ENCODE data around the gene WDR18. TPM values are rescaled to one million over a fixed set of nuclear protein-coding genes. Genes with fewer than 3 reads are reported as not detected.
A peak's percentile ranks its signal among the peaks of the same experiment; 100 is the strongest.

Gene WDR18
- total and polyA plus RNA-seq, 4 donors: 36.6 to 60.2 (median 45.7) TPM

DNA sequence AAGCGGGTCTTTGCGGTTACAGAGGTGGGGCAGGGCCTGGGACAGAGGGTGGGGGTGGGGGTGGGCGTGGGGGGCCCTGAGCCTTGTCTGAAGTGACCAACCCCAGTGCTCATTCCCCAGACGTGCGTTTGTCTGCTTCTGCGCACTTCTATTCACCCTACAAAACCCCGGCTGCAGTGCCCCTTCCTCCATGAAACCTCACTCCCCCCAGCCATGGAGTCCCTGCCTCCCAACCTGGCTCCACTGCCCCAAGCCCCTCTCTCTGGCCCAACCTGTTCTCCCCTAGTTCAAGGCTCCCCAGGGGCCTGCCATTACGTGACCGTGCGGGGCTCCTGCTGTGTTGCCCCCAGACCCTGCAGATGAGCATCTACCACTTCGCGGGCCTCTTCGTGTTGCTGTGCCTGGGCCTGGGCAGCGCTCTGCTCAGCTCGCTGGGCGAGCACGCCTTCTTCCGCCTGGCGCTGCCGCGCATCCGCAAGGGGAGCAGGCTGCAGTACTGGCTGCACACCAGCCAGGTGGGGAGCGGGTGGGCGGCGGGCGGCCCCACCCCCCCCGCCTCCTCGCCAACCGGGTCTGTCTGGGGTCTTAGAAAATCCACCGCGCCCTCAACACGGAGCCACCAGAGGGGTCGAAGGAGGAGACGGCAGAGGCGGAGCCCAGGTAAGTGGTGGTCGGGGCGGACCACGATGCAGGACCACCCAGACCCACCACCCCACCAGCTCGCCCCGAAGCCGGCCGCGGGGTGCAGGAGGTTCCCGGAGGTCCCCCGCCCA lies 24.3 kb downstream of the WDR18 start:
- ATAC-seq (ENCODE audit: insufficient read depth, low FRiP score): no peak
- WGBS, 2 donors: 93 to 95% methylated on average over 44 to 45 of the region's 45 CpGs
- no peak for TF ChIP-seq CTCF (IDR thresholded peaks at IDR 0.05; ENCODE audit: control extremely low read depth, extremely low read depth)
- H3K4me1 ChIP-seq (ENCODE audit: control insufficient read depth in 5 of 5, insufficient read depth in 5 of 5, low read length in 5 of 5): peaks cover 0 to 27% (median 0%) of the 10 kb centered on the region in 5 donors
- H3K27me3 ChIP-seq (ENCODE audit: control insufficient read depth in 3 of 3, insufficient read depth in 3 of 3, low read length in 2 of 3): no peaks in the 10 kb centered on the region
- peaks cover 3 to 52% (median 17%) of the 10 kb centered on the region in 4 donors for H3K36me3 ChIP-seq (ENCODE audit: control insufficient read depth in 4 of 4, insufficient read depth in 4 of 4, low read length in 4 of 4)
- no peak overlapping the region for H3K9ac ChIP-seq (ENCODE audit: insufficient read depth in 1 of 2, low read length in 2 of 2)
- H3K4me3 ChIP-seq: no peak overlapping the region
- no peak for DNase-seq
- no peak overlapping the region for H3K27ac ChIP-seq (ENCODE audit: low read depth in 1 of 2, low read length in 1 of 2)
- H3K9me3 ChIP-seq (ENCODE audit: control insufficient read depth in 4 of 4, insufficient read depth in 3 of 4, low read length in 3 of 4): peaks cover 0 to 2% (median 0%) of the 10 kb centered on the region in 4 donors

GRCh38 chr19:1009041-1009980 lies 25.2 kb downstream of the WDR18 start:
- Histone ChIP-seq H3K27me3 (ENCODE audit: control insufficient read depth in 3 of 3, insufficient read depth in 3 of 3, low read length in 2 of 3) (no peaks in the 10 kb centered on the region), H3K36me3 (ENCODE audit: control insufficient read depth in 4 of 4, insufficient read depth in 4 of 4, low read length in 4 of 4) (peaks cover 3 to 61% (median 18%) of the 10 kb centered on the region in 4 donors), H3K4me1 (ENCODE audit: control insufficient read depth in 5 of 5, insufficient read depth in 5 of 5, low read length in 5 of 5) (peaks cover 0 to 27% (median 0%) of the 10 kb centered on the region in 5 donors), H3K9me3 (ENCODE audit: control insufficient read depth in 4 of 4, insufficient read depth in 3 of 4, low read length in 3 of 4) (peaks cover 0 to 2% (median 0%) of the 10 kb centered on the region in 4 donors), H3K27ac (ENCODE audit: low read depth in 1 of 2, low read length in 1 of 2) (peak overlapping the region in 1 of 2 donors; percentile 8), H3K4me3 (no peak overlapping the region), H3K9ac (ENCODE audit: insufficient read depth in 1 of 2, low read length in 2 of 2) (no peak overlapping the region)
- DNase-seq (peak; percentile 87 to 95 (median 89)), ATAC-seq (ENCODE audit: insufficient read depth, low FRiP score) (peak; percentile 22)
- TF ChIP-seq CTCF (IDR thresholded peaks at IDR 0.05; ENCODE audit: control extremely low read depth, extremely low read depth): no peak
- 81 to 85% methylated on average over 85 to 92 of the region's 92 CpGs for WGBS, 2 donors

DNA sequence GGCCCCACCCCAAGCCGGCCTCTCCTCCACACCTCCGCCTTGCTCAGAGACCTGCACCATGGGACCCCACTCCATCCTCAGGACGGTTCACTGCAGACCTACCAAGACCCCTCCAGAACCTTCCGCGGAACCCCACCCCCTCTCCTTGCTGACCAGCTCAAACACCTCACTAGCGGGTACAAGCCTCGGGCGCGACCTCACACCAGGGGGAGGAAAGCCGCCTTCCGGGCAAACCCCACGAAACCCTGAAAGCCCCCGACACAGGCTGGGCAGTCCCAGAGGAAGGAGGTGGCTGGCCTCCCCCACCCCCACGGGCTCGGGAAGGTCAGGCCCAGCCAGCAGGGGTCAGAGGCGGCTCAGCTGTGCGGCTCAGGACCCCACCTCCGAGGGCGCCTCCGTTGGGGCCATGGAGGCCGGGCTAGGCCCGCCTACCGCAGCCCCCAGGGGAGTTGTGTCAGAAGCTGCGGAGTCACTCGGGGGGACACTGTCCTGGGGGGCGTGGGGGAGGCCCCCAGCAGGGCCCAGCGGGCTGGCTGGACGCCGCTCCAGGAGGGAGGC lies 25.9 kb downstream of the WDR18 start:
- Histone ChIP-seq H3K9me3 (ENCODE audit: control insufficient read depth in 4 of 4, insufficient read depth in 3 of 4, low read length in 3 of 4) (peaks cover 0 to 2% (median 0%) of the 10 kb centered on the region in 4 donors), H3K4me1 (ENCODE audit: control insufficient read depth in 5 of 5, insufficient read depth in 5 of 5, low read length in 5 of 5) (peaks cover 0 to 27% (median under 1%) of the 10 kb centered on the region in 5 donors), H3K36me3 (ENCODE audit: control insufficient read depth in 4 of 4, insufficient read depth in 4 of 4, low read length in 4 of 4) (peaks cover 3 to 68% (median 18%) of the 10 kb centered on the region in 4 donors), H3K9ac (ENCODE audit: insufficient read depth in 1 of 2, low read length in 2 of 2) (no peak overlapping the region), H3K27ac (ENCODE audit: low read depth in 1 of 2, low read length in 1 of 2) (no peak overlapping the region), H3K27me3 (ENCODE audit: control insufficient read depth in 3 of 3, insufficient read depth in 3 of 3, low read length in 2 of 3) (no peaks in the 10 kb centered on the region), H3K4me3 (no peak overlapping the region)
- TF ChIP-seq CTCF (IDR thresholded peaks at IDR 0.05; ENCODE audit: control extremely low read depth, extremely low read depth): no peak
- WGBS, 2 donors: 85 to 93% methylated on average over 23 to 29 of the region's 29 CpGs
- DNase-seq: peak in 1 of 3 donors; percentile 38
- ATAC-seq (ENCODE audit: insufficient read depth, low FRiP score): no peak

All from lung (tissue), 12 donors.